Ectodermal cell (in vitro differentiated cells): ENCODE results near the gene HHIPL1.

Experiments
- H3K27ac ChIP-seq: 2 replicates; pipeline ENCODE4 v1.7.0; 2013; ENCODE audit warnings: mild to moderate bottlenecking, low read depth, low read length; ENCODE audit not compliant: insufficient read depth, poor library complexity, severe bottlenecking
- H3K27me3 ChIP-seq: 2 replicates; pipeline ENCODE4 v1.7.0; 2013; ENCODE audit warnings: mild to moderate bottlenecking, low read length; ENCODE audit not compliant: insufficient read depth, control insufficient read depth, poor library complexity, severe bottlenecking
- H3K36me3 ChIP-seq: one replicate; pipeline ENCODE4 v1.7.0; 2013; ENCODE audit warnings: low read length; ENCODE audit not compliant: control insufficient read depth, insufficient read depth
- H3K4me1 ChIP-seq: one replicate; pipeline ENCODE4 v1.7.0; 2013; ENCODE audit warnings: low read length; ENCODE audit not compliant: control insufficient read depth, insufficient read depth
- H3K4me3 ChIP-seq: 2 replicates; pipeline ENCODE4 v1.7.0; 2013; ENCODE audit warnings: low read depth, low read length, control low read depth; ENCODE audit not compliant: insufficient read depth
- H3K9me3 ChIP-seq: 2 replicates; pipeline ENCODE4 v1.7.0; 2013; ENCODE audit warnings: mild to moderate bottlenecking, low read length, moderate library complexity; ENCODE audit not compliant: control insufficient read depth
- WGBS, 2 experiments: methylation state at CpG; one replicate each; pipeline ENCODE4 v1.1.7; 2013; ENCODE audit warnings: missing lambda C conversion rate in 2 of 2; 5-methylcytosine and 5-hydroxymethylcytosine counted together

The HHIPL1 gene

GRCh38 chr14:99702115-99702514, 57.2 kb downstream of the HHIPL1 start:
- Histone ChIP-seq H3K4me1 (no peaks in the 10 kb centered on the region), H3K9me3 (peaks cover 5% of the 10 kb centered on the region), H3K4me3 (no peak overlapping the region), H3K36me3 (peaks cover 9% of the 10 kb centered on the region), H3K27ac (no peak overlapping the region), H3K27me3 (no peaks in the 10 kb centered on the region)

DNA sequence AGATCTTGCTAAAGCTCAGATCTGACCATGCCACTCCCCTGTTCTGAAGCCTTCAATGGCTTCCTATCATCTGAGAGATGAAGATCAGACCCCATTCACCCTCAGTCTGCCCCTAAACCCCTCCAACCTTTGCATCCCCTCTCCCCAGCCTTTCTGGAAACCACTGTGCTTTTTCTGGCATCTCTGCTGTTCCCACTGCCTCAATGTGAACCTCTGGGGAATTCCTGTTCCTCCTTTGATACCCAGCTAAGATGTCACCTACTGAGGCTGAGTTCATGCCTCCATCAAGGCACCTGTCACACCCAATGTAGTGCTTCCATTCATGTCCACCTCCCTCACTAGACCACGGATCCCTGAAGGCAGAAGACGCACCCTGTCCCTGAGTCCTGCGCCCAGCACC, 58.5 kb downstream of the HHIPL1 start:
- Histone ChIP-seq H3K9me3 (peaks cover 5% of the 10 kb centered on the region), H3K27me3 (no peaks in the 10 kb centered on the region), H3K4me3 (no peak overlapping the region), H3K36me3 (peaks cover 9% of the 10 kb centered on the region), H3K27ac (no peak overlapping the region), H3K4me1 (no peaks in the 10 kb centered on the region)
- 99 to 100% methylated on average over 3 of the region's 3 CpGs for WGBS, 2 experiments

DNA sequence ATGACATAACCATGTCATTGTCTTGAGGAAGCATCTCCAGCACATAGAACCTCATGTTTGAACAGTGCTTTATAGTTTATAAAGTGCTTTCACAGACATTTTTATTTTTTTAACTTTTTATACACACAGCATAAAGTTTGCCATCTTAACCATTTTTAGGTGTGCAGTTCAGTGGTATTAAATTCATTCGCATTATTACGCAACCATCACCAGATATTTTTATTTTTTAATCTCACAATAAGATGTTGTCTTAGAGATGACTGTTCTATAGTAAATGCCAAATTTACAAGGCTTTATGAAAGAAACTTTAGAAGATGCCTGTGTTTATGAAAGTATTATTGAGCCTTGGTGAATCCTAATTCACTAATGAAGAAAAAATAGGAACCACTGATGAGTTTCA, 59.1 kb downstream of the HHIPL1 start:
- Histone ChIP-seq H3K4me3 (no peak overlapping the region), H3K27me3 (no peaks in the 10 kb centered on the region), H3K4me1 (no peaks in the 10 kb centered on the region), H3K9me3 (peaks cover 5% of the 10 kb centered on the region), H3K36me3 (peaks cover 9% of the 10 kb centered on the region), H3K27ac (no peak overlapping the region)
- 100% methylated on average over 2 of the region's 2 CpGs; no CpG with 5 or more reads in 1 of the 2 experiments for WGBS, 2 experiments

- WGBS, 2 experiments = 80 to 82% methylated on average over 8 of the region's 8 CpGs
- no peak overlapping the region for H3K4me3 ChIP-seq
Measured at GRCh38 chr14:99706107-99706900, 61.4 kb downstream of the HHIPL1 start.

DNA sequence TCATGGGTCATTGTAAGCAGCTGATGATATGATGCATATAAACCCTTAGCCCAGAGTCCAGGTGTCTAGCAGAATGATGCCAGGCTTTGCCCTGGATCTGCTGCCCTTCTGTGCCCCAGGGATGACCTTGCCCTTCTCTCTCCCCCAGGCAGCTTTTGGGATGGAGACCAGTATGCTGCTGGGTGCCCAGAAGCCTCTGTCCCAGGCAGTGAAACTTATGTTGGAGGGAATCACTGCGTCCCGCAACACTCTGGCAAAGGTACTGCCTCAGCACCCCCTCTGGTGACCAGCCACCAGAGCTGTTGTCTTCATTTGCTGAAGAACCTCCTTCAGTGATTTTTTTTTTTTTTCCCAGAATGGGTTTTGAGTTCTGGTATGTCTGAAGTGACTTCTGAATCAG, 62.5 kb downstream of the HHIPL1 start:
- 90 to 98% methylated on average over 2 of the region's 2 CpGs for WGBS, 2 experiments

More at GRCh38 chr14:99706107-99706900, 61.4 kb downstream of the HHIPL1 start:
- Histone ChIP-seq H3K9me3 (peaks cover 5% of the 10 kb centered on the region), H3K36me3 (peaks cover 9% of the 10 kb centered on the region), H3K27ac (no peak overlapping the region), H3K27me3 (no peaks in the 10 kb centered on the region), H3K4me1 (no peaks in the 10 kb centered on the region)

GRCh38 chr14:99707921-99708320, 63.0 kb downstream of the HHIPL1 start:
- WGBS, 2 experiments = 96 to 97% methylated on average over 9 of the region's 9 CpGs
- H3K27me3 ChIP-seq = no peaks in the 10 kb centered on the region
- H3K4me3 ChIP-seq = no peak overlapping the region
- H3K9me3 ChIP-seq = peaks cover 2% of the 10 kb centered on the region
- H3K4me1 ChIP-seq = no peaks in the 10 kb centered on the region
- H3K36me3 ChIP-seq = peaks cover 9% of the 10 kb centered on the region
- H3K27ac ChIP-seq = no peak overlapping the region

More for the DNA sequence above, 62.5 kb downstream of the HHIPL1 start:
- no peaks in the 10 kb centered on the region for H3K27me3 ChIP-seq
- H3K36me3 ChIP-seq = peaks cover 9% of the 10 kb centered on the region
- peaks cover 2% of the 10 kb centered on the region for H3K9me3 ChIP-seq
- H3K27ac ChIP-seq = no peak overlapping the region
- no peaks in the 10 kb centered on the region for H3K4me1 ChIP-seq
- no peak overlapping the region for H3K4me3 ChIP-seq

- no peak overlapping the region for H3K4me3 ChIP-seq
- H3K36me3 ChIP-seq = peaks cover 4% of the 10 kb centered on the region
- no peaks in the 10 kb centered on the region for H3K4me1 ChIP-seq
- no peaks in the 10 kb centered on the region for H3K27me3 ChIP-seq
- H3K27ac ChIP-seq = no peak overlapping the region
- 79 to 83% methylated on average over 7 of the region's 7 CpGs for WGBS, 2 experiments
- peaks cover 2% of the 10 kb centered on the region for H3K9me3 ChIP-seq
Measured at GRCh38 chr14:99708449-99708848, 63.5 kb downstream of the HHIPL1 start.

DNA sequence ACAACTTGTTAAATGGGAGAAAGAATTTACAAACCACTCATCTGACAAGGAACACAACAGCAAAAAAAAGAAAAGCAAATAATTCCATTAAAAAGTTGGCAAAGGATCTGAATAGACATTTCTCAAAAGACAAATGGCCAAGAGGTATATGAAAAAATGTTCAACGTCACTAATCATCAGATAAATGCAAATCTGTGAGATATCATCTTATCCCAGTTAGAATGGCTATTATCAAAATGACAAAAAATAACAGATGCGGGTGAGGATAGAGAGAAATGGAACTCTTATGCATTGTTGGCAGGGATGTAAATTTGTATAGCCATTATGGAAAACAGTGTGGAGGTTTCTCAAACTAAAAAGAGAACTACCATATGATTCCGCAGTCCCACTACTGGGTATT, 69.0 kb downstream of the HHIPL1 start:
- peaks cover 7% of the 10 kb centered on the region for H3K4me1 ChIP-seq
- H3K27ac ChIP-seq = no peak overlapping the region
- no peaks in the 10 kb centered on the region for H3K36me3 ChIP-seq
- H3K9me3 ChIP-seq = no peaks in the 10 kb centered on the region
- 96 to 97% methylated on average over 3 of the region's 3 CpGs for WGBS, 2 experiments
- H3K4me3 ChIP-seq = no peak overlapping the region
- no peaks in the 10 kb centered on the region for H3K27me3 ChIP-seq

- WGBS, 2 experiments = 92 to 95% methylated on average over 24 of the region's 24 CpGs
- Histone ChIP-seq H3K4me3 (no peak overlapping the region), H3K36me3 (no peaks in the 10 kb centered on the region), H3K27ac (no peak overlapping the region), H3K4me1 (peaks cover 7% of the 10 kb centered on the region), H3K27me3 (no peaks in the 10 kb centered on the region), H3K9me3 (no peaks in the 10 kb centered on the region)
Measured at GRCh38 chr14:99715266-99716000, 70.5 kb downstream of the HHIPL1 start.

GRCh38 chr14:99716091-99716849, 71.3 kb downstream of the HHIPL1 start:
- no peak overlapping the region for H3K27ac ChIP-seq
- WGBS, 2 experiments = 85 to 87% methylated on average over 10 of the region's 10 CpGs
- H3K36me3 ChIP-seq = no peaks in the 10 kb centered on the region
- no peaks in the 10 kb centered on the region for H3K27me3 ChIP-seq
- H3K9me3 ChIP-seq = no peaks in the 10 kb centered on the region
- peaks cover 7% of the 10 kb centered on the region for H3K4me1 ChIP-seq
- H3K4me3 ChIP-seq = no peak overlapping the region
